Gastrocnemius medialis (tissue), 4 donors: ENCODE measurements around the gene MAGEB10.

Experiments
- POLR2A ChIP-seq, 2 donors: fragments of 450-650 bp; IDR thresholded peaks; one replicate each; pipeline ENCODE4 v1.6.1; 2017; ENCODE audit warnings: antibody characterized with exemption in 2 of 2, mild to moderate bottlenecking in 2 of 2, moderate library complexity in 2 of 2
- TF ChIP-seq, protein P1 (sequence below), 5 experiments: fragments of 450-650 bp in 3 of 5; fragments of 200-600 bp in 2 of 5; sonication (generic) in 2 of 5; IDR thresholded peaks in 4 of 5; conservative IDR thresholded peaks in 1 of 5; 1 replicate in 4 of 5; 2 replicates in 1 of 5; pipeline ENCODE4 v1.5.1; 2016 to 2019; ENCODE audit warnings: antibody characterized with exemption in 5 of 5, mild to moderate bottlenecking in 3 of 5, moderate library complexity in 3 of 5

DNA sequence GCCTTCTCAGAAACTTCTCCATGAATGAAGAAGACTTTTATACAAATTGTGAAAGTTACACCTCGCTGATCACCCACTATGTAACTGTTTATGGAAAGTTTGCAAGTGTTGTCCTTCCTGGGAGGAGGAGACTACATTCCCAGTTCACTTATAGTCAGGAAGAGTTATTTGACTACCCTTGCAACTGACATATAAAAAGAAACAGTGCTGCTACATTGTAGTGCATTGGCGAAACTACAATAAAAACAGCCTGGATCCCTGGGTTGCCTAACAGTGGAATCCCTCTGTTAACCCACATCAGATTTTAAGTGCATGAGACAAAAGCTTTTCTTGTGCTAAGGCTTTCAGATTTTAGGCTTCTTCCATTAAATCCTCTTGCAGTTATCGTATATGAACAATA is 30.4 kb downstream of the MAGEB10 start:
- TF ChIP-seq, protein P1, sequence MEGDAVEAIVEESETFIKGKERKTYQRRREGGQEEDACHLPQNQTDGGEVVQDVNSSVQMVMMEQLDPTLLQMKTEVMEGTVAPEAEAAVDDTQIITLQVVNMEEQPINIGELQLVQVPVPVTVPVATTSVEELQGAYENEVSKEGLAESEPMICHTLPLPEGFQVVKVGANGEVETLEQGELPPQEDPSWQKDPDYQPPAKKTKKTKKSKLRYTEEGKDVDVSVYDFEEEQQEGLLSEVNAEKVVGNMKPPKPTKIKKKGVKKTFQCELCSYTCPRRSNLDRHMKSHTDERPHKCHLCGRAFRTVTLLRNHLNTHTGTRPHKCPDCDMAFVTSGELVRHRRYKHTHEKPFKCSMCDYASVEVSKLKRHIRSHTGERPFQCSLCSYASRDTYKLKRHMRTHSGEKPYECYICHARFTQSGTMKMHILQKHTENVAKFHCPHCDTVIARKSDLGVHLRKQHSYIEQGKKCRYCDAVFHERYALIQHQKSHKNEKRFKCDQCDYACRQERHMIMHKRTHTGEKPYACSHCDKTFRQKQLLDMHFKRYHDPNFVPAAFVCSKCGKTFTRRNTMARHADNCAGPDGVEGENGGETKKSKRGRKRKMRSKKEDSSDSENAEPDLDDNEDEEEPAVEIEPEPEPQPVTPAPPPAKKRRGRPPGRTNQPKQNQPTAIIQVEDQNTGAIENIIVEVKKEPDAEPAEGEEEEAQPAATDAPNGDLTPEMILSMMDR (IDR thresholded peaks at IDR 0.05 in 4 of 5, conservative IDR thresholded peaks at IDR 0.05 in 1 of 5), result no peak
- no peak for TF ChIP-seq POLR2A (IDR thresholded peaks at IDR 0.05)
